Activated T-cell treated with anti-CD3 and anti-CD28 coated beads, Interleukin-2, amount 50 U/mL, for 4 hours (primary cell): ENCODE data around the gene UBE4A. TPM values are rescaled to one million over a fixed set of nuclear protein-coding genes. Genes with fewer than 3 reads are reported as not detected.

Experiments
- ATAC-seq, 2 donors: fragments of 200-7000 bp; cut with Tn5 transposase; one replicate each; pipeline ENCODE4 v1.10.0; 2021
- DNase-seq: peaks from one replicate; pipeline ENCODE4 v3.0.0-alpha.2; 2020
- H3K27me3 Mint-ChIP-seq: one replicate; pipeline ENCODE4 v1.8.0; 2021; ENCODE audit warnings: low read depth, mixed read lengths
- H3K36me3 Mint-ChIP-seq: one replicate; pipeline ENCODE4 v1.8.0; 2022; ENCODE audit warnings: mixed read lengths; ENCODE audit not compliant: insufficient read depth
- H3K4me1 Mint-ChIP-seq: one replicate; pipeline ENCODE4 v1.8.0; 2021; ENCODE audit warnings: low read depth, mixed read lengths
- H3K4me3 Mint-ChIP-seq: one replicate; pipeline ENCODE4 v1.8.0; 2021; ENCODE audit warnings: mild to moderate bottlenecking, moderate library complexity, mixed read lengths
- H3K9me3 Mint-ChIP-seq: one replicate; pipeline ENCODE4 v1.8.0; 2021; ENCODE audit warnings: mixed read lengths
- total RNA-seq, 3 donors: library from RNA; stranded (reverse); gene quantifications; one replicate each; pipeline ENCODE4 v1.2.1, GENCODE V29; 2021

UBE4A gene
- total RNA-seq, 3 donors from 2014 or later, result 43.7 to 45.1 (median 45.0) TPM

GRCh38 chr11:118434123-118434552, 74.7 kb downstream of the UBE4A start:
- no peaks in the 10 kb centered on the region for H3K9me3 Mint-ChIP-seq
- peaks cover 13% of the 10 kb centered on the region for H3K4me1 Mint-ChIP-seq
- no peaks in the 10 kb centered on the region for H3K36me3 Mint-ChIP-seq
- H3K4me3 Mint-ChIP-seq, result peak overlapping the region; percentile 93
- DNase-seq, result no peak
- H3K27me3 Mint-ChIP-seq, result no peaks in the 10 kb centered on the region
- no peak for ATAC-seq

- ATAC-seq (peak; percentile 4 to 10), DNase-seq (peak; percentile 31)
- no peaks in the 10 kb centered on the region for H3K36me3 Mint-ChIP-seq
- no peaks in the 10 kb centered on the region for H3K9me3 Mint-ChIP-seq
- H3K4me3 Mint-ChIP-seq, result peak overlapping the region; percentile 93
- H3K4me1 Mint-ChIP-seq, result peaks cover 19% of the 10 kb centered on the region
- no peaks in the 10 kb centered on the region for H3K27me3 Mint-ChIP-seq
Measured at GRCh38 chr11:118434553-118435289, 75.3 kb downstream of the UBE4A start.

- DNase-seq (peak; percentile 34), ATAC-seq (peak; percentile 26 to 34)
- no peaks in the 10 kb centered on the region for H3K9me3 Mint-ChIP-seq
- peak overlapping the region; percentile 93 for H3K4me3 Mint-ChIP-seq
- H3K4me1 Mint-ChIP-seq, result peaks cover 26% of the 10 kb centered on the region
- no peaks in the 10 kb centered on the region for H3K36me3 Mint-ChIP-seq
- no peaks in the 10 kb centered on the region for H3K27me3 Mint-ChIP-seq
Measured at GRCh38 chr11:118435290-118435892, 76.0 kb downstream of the UBE4A start.

GRCh38 chr11:118435893-118436624, 76.7 kb downstream of the UBE4A start, which contains the start of gene KMT2A:
TSS of gene KMT2A (plus strand) at chr11:118436492. CDS start at chr11:118436513, 21 bp downstream.
- DNase-seq, result peak; percentile 91
- peak; percentile 46 to 47 for ATAC-seq
- Mint-ChIP-seq H3K4me1 (peaks cover 32% of the 10 kb centered on the region), H3K9me3 (no peaks in the 10 kb centered on the region), H3K27me3 (no peaks in the 10 kb centered on the region), H3K36me3 (peaks cover 4% of the 10 kb centered on the region), H3K4me3 (peak within 1 kb of the TSS; percentile 96)

- H3K4me1 Mint-ChIP-seq, result peaks cover 39% of the 10 kb centered on the region
- H3K27me3 Mint-ChIP-seq, result no peaks in the 10 kb centered on the region
- H3K9me3 Mint-ChIP-seq, result no peaks in the 10 kb centered on the region
- peaks cover 5% of the 10 kb centered on the region for H3K36me3 Mint-ChIP-seq
- peak; percentile 26 to 33 for ATAC-seq
- peak overlapping the region; percentile 96 for H3K4me3 Mint-ChIP-seq
- peak; percentile 43 for DNase-seq
Measured at GRCh38 chr11:118436639-118437207, 77.3 kb downstream of the UBE4A start.

GRCh38 chr11:118437208-118438125, 78.1 kb downstream of the UBE4A start:
- peaks cover 46% of the 10 kb centered on the region for H3K4me1 Mint-ChIP-seq
- ATAC-seq, result no peak

GRCh38 chr11:118438314-118438931, 79.0 kb downstream of the UBE4A start:
- DNase-seq (peak; percentile 15), ATAC-seq (peak; percentile 29 to 30)
- no peaks in the 10 kb centered on the region for H3K9me3 Mint-ChIP-seq

More at GRCh38 chr11:118437208-118438125, 78.1 kb downstream of the UBE4A start:
- H3K9me3 Mint-ChIP-seq, result no peaks in the 10 kb centered on the region
- H3K36me3 Mint-ChIP-seq, result peaks cover 5% of the 10 kb centered on the region
- peak; percentile 21 for DNase-seq
- H3K4me3 Mint-ChIP-seq, result peak overlapping the region; percentile 96
- H3K27me3 Mint-ChIP-seq, result no peaks in the 10 kb centered on the region

GRCh38 chr11:118439646-118440045, 80.2 kb downstream of the UBE4A start:
- no peaks in the 10 kb centered on the region for H3K9me3 Mint-ChIP-seq
- ATAC-seq, result no peak
- peak overlapping the region; percentile 96 for H3K4me3 Mint-ChIP-seq
- peaks cover 62% of the 10 kb centered on the region for H3K4me1 Mint-ChIP-seq
- peaks cover 9% of the 10 kb centered on the region for H3K36me3 Mint-ChIP-seq
- no peaks in the 10 kb centered on the region for H3K27me3 Mint-ChIP-seq
- no peak for DNase-seq

More at GRCh38 chr11:118438314-118438931, 79.0 kb downstream of the UBE4A start:
- Mint-ChIP-seq H3K36me3 (peaks cover 5% of the 10 kb centered on the region), H3K4me1 (peaks cover 56% of the 10 kb centered on the region), H3K27me3 (no peaks in the 10 kb centered on the region), H3K4me3 (peak overlapping the region; percentile 96)

GRCh38 chr11:118441770-118442275, 82.4 kb downstream of the UBE4A start:
- H3K4me3 Mint-ChIP-seq, result peak overlapping the region; percentile 29
- H3K4me1 Mint-ChIP-seq, result peaks cover 82% of the 10 kb centered on the region
- H3K9me3 Mint-ChIP-seq, result no peaks in the 10 kb centered on the region
- peaks cover 18% of the 10 kb centered on the region for H3K36me3 Mint-ChIP-seq
- DNase-seq (no peak), ATAC-seq (no peak)
- H3K27me3 Mint-ChIP-seq, result no peaks in the 10 kb centered on the region

- DNase-seq (no peak), ATAC-seq (no peak)
- Mint-ChIP-seq H3K4me1 (peaks cover 86% of the 10 kb centered on the region), H3K27me3 (no peaks in the 10 kb centered on the region), H3K36me3 (peaks cover 21% of the 10 kb centered on the region), H3K9me3 (no peaks in the 10 kb centered on the region), H3K4me3 (peak overlapping the region; percentile 29)
Measured at GRCh38 chr11:118442301-118442700, 82.9 kb downstream of the UBE4A start.

- Mint-ChIP-seq H3K27me3 (no peaks in the 10 kb centered on the region), H3K9me3 (no peaks in the 10 kb centered on the region), H3K4me3 (peak overlapping the region; percentile 66), H3K4me1 (peaks cover 94% of the 10 kb centered on the region), H3K36me3 (peaks cover 25% of the 10 kb centered on the region)
- peak in 1 of 2 donors; percentile 1 for ATAC-seq
- DNase-seq, result no peak
Measured at GRCh38 chr11:118442908-118443589, 83.6 kb downstream of the UBE4A start.

GRCh38 chr11:118443590-118444218, 84.3 kb downstream of the UBE4A start:
- Mint-ChIP-seq H3K4me3 (peak overlapping the region; percentile 66), H3K36me3 (peaks cover 25% of the 10 kb centered on the region), H3K9me3 (no peaks in the 10 kb centered on the region), H3K27me3 (no peaks in the 10 kb centered on the region), H3K4me1 (peaks cover 97% of the 10 kb centered on the region)
- peak; percentile 70 to 77 for ATAC-seq
- DNase-seq, result no peak
